Endothelial cell of umbilical vein (primary cell): ENCODE data around the gene NAPA.

Experiments used
- EZH2 ChIP-seq: IDR thresholded peaks from 2 replicates; pipeline ENCODE4 v1.6.1; 2012; ENCODE audit warnings: borderline replicate concordance, low read depth, mild to moderate bottlenecking, moderate library complexity, low read length, inconsistent platforms; ENCODE audit not compliant: severe bottlenecking
- JUN ChIP-seq: IDR thresholded peaks from 2 replicates; pipeline ENCODE4 v1.6.1; 2011; ENCODE audit warnings: borderline replicate concordance, low read depth; ENCODE audit not compliant: insufficient read length, insufficient read depth
- TF ChIP-seq, protein P1 (sequence below), 2 donors: IDR thresholded peaks; 1 replicate in 1 of 2; 2 replicates in 1 of 2; pipeline ENCODE4 v1.5.1; 2011; ENCODE audit warnings: low read length in 2 of 2, mild to moderate bottlenecking in 2 of 2, moderate library complexity in 2 of 2, control low read depth in 1 of 2, inconsistent platforms in 1 of 2, low read depth in 1 of 2; ENCODE audit not compliant: insufficient read depth in 1 of 2; ENCODE audit errors: extremely low read depth in 1 of 2

DNA sequence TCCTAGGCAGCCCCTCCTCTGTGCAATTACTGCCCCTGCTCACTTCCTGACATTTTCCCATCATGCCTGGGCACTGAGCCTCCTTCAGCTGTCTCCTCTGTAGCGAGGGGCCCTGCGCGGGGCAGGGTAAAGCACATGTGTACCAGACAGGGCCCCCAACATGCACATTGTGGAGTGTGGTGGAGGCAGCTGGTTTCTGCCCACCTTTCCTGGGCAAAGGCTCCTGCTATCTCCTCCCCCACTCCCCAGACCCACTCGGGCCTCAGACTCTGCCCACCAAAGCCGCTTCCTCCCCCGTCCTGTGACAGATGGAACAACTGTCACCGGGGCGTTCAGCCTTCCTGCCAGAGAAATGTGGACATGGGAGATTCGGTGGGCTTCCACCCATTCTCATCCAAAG, 28.0 kb downstream of the NAPA start:
- TF ChIP-seq EZH2 (no peak), JUN (no peak)
- TF ChIP-seq, protein P1, sequence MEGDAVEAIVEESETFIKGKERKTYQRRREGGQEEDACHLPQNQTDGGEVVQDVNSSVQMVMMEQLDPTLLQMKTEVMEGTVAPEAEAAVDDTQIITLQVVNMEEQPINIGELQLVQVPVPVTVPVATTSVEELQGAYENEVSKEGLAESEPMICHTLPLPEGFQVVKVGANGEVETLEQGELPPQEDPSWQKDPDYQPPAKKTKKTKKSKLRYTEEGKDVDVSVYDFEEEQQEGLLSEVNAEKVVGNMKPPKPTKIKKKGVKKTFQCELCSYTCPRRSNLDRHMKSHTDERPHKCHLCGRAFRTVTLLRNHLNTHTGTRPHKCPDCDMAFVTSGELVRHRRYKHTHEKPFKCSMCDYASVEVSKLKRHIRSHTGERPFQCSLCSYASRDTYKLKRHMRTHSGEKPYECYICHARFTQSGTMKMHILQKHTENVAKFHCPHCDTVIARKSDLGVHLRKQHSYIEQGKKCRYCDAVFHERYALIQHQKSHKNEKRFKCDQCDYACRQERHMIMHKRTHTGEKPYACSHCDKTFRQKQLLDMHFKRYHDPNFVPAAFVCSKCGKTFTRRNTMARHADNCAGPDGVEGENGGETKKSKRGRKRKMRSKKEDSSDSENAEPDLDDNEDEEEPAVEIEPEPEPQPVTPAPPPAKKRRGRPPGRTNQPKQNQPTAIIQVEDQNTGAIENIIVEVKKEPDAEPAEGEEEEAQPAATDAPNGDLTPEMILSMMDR (IDR thresholded peaks at IDR 0.05; ENCODE audit: extremely low read depth in 1 of 2, insufficient read depth in 1 of 2, low read depth in 1 of 2, low read length in 2 of 2) = no peak
